Panc1 (cell line): ENCODE data around the gene CDH23. TPM values are rescaled to one million over a fixed set of nuclear protein-coding genes. Genes with fewer than 3 reads are reported as not detected.
A peak's percentile ranks its signal among the peaks of the same experiment; 100 is the strongest.

Source experiments
- ATAC-seq: fragments of 200-7000 bp; cut with Tn5 transposase; 2 replicates; pipeline ENCODE4 v1.9.1; 2020; ENCODE audit warnings: mild to moderate bottlenecking, moderate library complexity
- BruUV-seq: library from RNA; stranded (reverse); fragments of 400-500 nt; replicated peaks from 2 replicates; lab custom pipeline; 2021; lab: Mats Ljungman, UMichigan
- CTCF ChIA-PET: fragments of 300-600 bp; sonication (Branson Sonifier 250); formaldehyde crosslinking; loops from one replicate; lab custom pipeline; 2022; ENCODE audit warnings: antibody characterized with exemption; lab: Charles Lee
- POLR2A ChIA-PET: fragments of 300-600 bp; sonication (Branson Sonifier 250); formaldehyde crosslinking; loops from one replicate; lab custom pipeline; 2022; ENCODE audit warnings: antibody characterized with exemption; lab: Charles Lee
- DNase-seq: peaks from one replicate; pipeline ENCODE4 v3.0.0-alpha.2; 2010; ENCODE audit warnings: low read depth, low spot score
- H3K27ac ChIP-seq: 2 replicates; pipeline ENCODE4 v1.5.1; 2011; ENCODE audit warnings: mild to moderate bottlenecking, low read length, inconsistent platforms
- H3K27me3 ChIP-seq: fragments of 200-500 bp; sonication (Bioruptor generic); 2 replicates; pipeline ENCODE4 v1.6.0; 2014; ENCODE audit warnings: low read length, inconsistent platforms; ENCODE audit not compliant: control insufficient read depth, insufficient read depth
- H3K36me3 ChIP-seq: fragments of 200-500 bp; sonication (Bioruptor generic); 2 replicates; pipeline ENCODE4 v1.5.1; 2014; ENCODE audit warnings: inconsistent platforms, mild to moderate bottlenecking, low read length, moderate library complexity; ENCODE audit not compliant: control insufficient read depth, insufficient read depth
- H3K4me1 ChIP-seq: 2 replicates; pipeline ENCODE4 v1.5.1; 2011; ENCODE audit warnings: inconsistent platforms, mild to moderate bottlenecking, low read length, moderate library complexity; ENCODE audit not compliant: control insufficient read depth, insufficient read depth
- H3K4me3 ChIP-seq, 2 experiments: 2 replicates each; pipeline ENCODE4 v1.5.1; 2011 to 2012; ENCODE audit warnings: low read depth in 2 of 2, low read length in 2 of 2, mild to moderate bottlenecking in 2 of 2, inconsistent platforms in 1 of 2, moderate library complexity in 1 of 2
- H3K9me3 ChIP-seq: fragments of 200-500 bp; sonication (Bioruptor generic); 2 replicates; pipeline ENCODE4 v1.5.1; 2014; ENCODE audit warnings: low read depth, mild to moderate bottlenecking, inconsistent platforms, low read length, moderate library complexity; ENCODE audit not compliant: control insufficient read depth, insufficient read depth
- POLR2AphosphoS5 ChIP-seq: IDR thresholded peaks from 2 replicates; pipeline ENCODE4 v1.6.1; 2012; ENCODE audit warnings: mild to moderate bottlenecking, low read depth, low read length, moderate library complexity
- REST ChIP-seq, 2 experiments: IDR thresholded peaks; 2 replicates each; pipeline ENCODE4 v1.6.1; 2011 to 2012; ENCODE audit warnings: low read depth in 2 of 2, control low read depth in 1 of 2, low read length in 1 of 2, mild to moderate bottlenecking in 1 of 2, moderate library complexity in 1 of 2; ENCODE audit not compliant: insufficient read depth in 1 of 2
- SIN3A ChIP-seq: IDR thresholded peaks from 2 replicates; pipeline ENCODE4 v1.6.1; 2012; ENCODE audit warnings: low read depth, mild to moderate bottlenecking, low read length, moderate library complexity, borderline replicate concordance; ENCODE audit not compliant: insufficient read depth
- TCF7L2 ChIP-seq: IDR thresholded peaks from 2 replicates; pipeline ENCODE4 v1.6.1; 2011; ENCODE audit warnings: mild to moderate bottlenecking, low read depth, low read length, inconsistent platforms
- in situ Hi-C: cut with HindIII; loops from 2 replicates; pipeline ENCODE4 v1.10.0; 2016; ENCODE audit warnings: low sequenced_read_pairs, low pct_unique_long_range_greater_than_20kb
- intact Hi-C: fragments of 100-400 bp; cut with micrococcal nuclease; formaldehyde crosslinking; loops from one replicate; pipeline ENCODE4 v1.10.0; 2022; ENCODE audit not compliant: unreplicated experiment
- total RNA-seq: library from RNA; stranded (reverse); gene quantifications from one replicate; pipeline ENCODE4 v1.2.1, GENCODE V29; 2021; ENCODE audit not compliant: unreplicated experiment
- TF ChIP-seq, protein P1 (sequence below): fragments of 450-650 bp; IDR thresholded peaks from 2 replicates; pipeline ENCODE4 v1.5.1; 2017; ENCODE audit warnings: mild to moderate bottlenecking

Gene CDH23
- total RNA-seq, 1 experiment from 2014 or later, result 2.7 TPM

DNA sequence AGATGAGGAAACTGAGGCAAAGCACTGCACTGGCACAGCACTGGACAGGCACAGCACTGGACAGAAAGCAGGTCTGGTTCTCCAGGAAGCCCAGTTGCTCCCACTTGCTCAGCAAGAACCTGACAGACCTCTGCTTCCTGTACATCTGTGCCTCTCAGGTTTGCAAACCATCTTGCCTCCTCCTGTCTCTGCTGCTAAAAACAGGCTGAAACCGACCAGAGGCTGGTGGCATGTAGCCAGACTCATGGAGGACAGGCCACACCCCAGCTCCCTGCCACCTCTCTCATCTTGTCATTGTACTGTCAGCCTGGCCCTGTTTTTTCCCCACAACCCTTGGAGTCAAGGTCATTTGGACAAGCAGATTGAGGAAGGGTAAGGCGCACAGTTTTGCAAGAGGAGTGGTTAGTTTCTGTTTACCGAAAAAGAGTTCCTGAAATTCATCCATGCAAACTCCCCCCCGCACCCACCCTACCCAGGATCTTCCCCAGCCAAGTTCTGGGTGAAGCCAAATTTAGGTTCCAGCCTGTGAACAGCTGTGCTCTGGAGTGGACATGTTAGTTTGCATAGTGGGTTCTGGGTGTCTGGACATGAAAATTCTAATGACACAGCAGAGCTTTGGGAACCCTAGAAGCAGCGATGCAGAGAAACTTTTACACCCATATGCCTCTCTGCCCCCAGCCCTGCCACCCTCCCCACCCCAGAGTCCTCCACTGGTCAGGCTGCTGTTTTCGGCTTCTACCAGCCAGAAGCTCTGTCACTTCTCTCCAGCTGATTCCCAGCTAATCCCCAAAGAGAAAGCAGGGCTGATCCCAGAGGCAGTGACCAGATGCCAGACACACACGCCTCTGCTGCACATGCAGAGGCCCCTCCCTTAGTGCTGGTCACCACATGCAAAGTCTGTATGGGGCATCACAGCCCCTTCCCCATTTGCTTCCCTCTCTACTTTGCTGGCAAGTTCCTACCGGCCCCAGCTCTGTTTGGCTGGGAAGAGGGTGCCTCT is 331.3 kb downstream of the CDH23 start:
- peak; percentile 24 for ATAC-seq
- CTCF ChIA-PET, result interaction anchor here (1.1 kb wide), 1 partner anchor 20 kb away, joined by 3 read pairs; no protein-coding TSS in a partner anchor
- H3K4me3 ChIP-seq, result no peak overlapping the region
- no peaks in the 10 kb centered on the region for H3K36me3 ChIP-seq
- no TSS peak for BruUV-seq
- peaks cover 10% of the 10 kb centered on the region; the same call in 1 of the 2 replicates for H3K4me1 ChIP-seq
- no peak overlapping the region for H3K27ac ChIP-seq
- intact Hi-C loops, result no loop called here
- H3K27me3 ChIP-seq, result no peaks in the 10 kb centered on the region
- H3K9me3 ChIP-seq, result no peaks in the 10 kb centered on the region
- POLR2A ChIA-PET, result interaction anchor here (0.6 kb wide), 3 partner anchors 47 to 550 kb away, joined by 3 to 8 read pairs (median 6); no protein-coding TSS in a partner anchor
- no peak for DNase-seq
- in situ Hi-C loops, result no loop called here
- TF ChIP-seq TCF7L2, result no peak
- TF ChIP-seq, protein P1, sequence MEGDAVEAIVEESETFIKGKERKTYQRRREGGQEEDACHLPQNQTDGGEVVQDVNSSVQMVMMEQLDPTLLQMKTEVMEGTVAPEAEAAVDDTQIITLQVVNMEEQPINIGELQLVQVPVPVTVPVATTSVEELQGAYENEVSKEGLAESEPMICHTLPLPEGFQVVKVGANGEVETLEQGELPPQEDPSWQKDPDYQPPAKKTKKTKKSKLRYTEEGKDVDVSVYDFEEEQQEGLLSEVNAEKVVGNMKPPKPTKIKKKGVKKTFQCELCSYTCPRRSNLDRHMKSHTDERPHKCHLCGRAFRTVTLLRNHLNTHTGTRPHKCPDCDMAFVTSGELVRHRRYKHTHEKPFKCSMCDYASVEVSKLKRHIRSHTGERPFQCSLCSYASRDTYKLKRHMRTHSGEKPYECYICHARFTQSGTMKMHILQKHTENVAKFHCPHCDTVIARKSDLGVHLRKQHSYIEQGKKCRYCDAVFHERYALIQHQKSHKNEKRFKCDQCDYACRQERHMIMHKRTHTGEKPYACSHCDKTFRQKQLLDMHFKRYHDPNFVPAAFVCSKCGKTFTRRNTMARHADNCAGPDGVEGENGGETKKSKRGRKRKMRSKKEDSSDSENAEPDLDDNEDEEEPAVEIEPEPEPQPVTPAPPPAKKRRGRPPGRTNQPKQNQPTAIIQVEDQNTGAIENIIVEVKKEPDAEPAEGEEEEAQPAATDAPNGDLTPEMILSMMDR, result no peak
- no peak for TF ChIP-seq REST (IDR thresholded peaks at IDR 0.05; ENCODE audit: insufficient read depth in 1 of 2, low read depth in 2 of 2, low read length in 1 of 2)
- TF ChIP-seq SIN3A, result no peak
- TF ChIP-seq POLR2AphosphoS5, result no peak

DNA sequence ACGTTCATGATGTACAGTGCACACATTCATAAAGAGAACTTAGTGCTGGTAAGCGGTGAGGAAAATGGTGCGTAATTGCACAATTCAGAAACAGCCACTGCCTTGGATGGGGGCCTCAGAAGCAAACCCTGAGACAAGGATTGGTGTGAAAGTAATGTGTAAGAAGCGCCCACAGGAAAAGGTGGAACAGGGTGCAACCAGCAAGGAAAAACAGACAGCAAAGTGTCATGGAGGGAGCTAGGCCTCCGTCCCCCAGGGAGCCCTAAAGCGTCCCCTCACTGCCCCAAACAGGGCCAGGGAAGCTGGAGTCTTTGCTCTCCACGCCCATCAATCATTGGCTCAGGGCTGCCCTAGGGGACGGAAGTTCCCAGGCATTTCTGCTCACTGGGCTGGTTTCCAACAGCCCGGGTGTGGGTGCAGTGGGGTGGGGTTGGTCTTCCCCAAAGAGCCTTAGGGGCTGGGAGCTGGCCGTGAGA is 332.5 kb downstream of the CDH23 start:
- ATAC-seq (no peak), DNase-seq (no peak)
- Histone ChIP-seq H3K27me3 (no peaks in the 10 kb centered on the region), H3K27ac (no peak overlapping the region), H3K36me3 (no peaks in the 10 kb centered on the region), H3K4me1 (peaks cover 10% of the 10 kb centered on the region; the same call in 1 of the 2 replicates), H3K4me3 (no peak overlapping the region), H3K9me3 (no peaks in the 10 kb centered on the region)
- ChIA-PET CTCF (no interaction called here), POLR2A (no interaction called here)
- in situ Hi-C loops (no loop called here), intact Hi-C loops (no loop called here)
- BruUV-seq, result no TSS peak
- no peak for TF ChIP-seq SIN3A
- TF ChIP-seq, protein P1, result no peak
- no peak for TF ChIP-seq POLR2AphosphoS5
- no peak for TF ChIP-seq REST (IDR thresholded peaks at IDR 0.05; ENCODE audit: insufficient read depth in 1 of 2, low read depth in 2 of 2, low read length in 1 of 2)
- no peak for TF ChIP-seq TCF7L2
